ENCODE results near the gene ZBTB18.

The ZBTB18 gene

GRCh38 chr1:244062156-244062725, 11.2 kb downstream of the ZBTB18 start:
- no peak for DNase-seq (ENCODE audit: low spot score)

GRCh38 chr1:244063498-244063897, 12.4 kb downstream of the ZBTB18 start:
- peak; percentile 29 for DNase-seq (ENCODE audit: low spot score)

- no peak for DNase-seq (ENCODE audit: low spot score)
Observed at GRCh38 chr1:244064621-244065020, 13.5 kb downstream of the ZBTB18 start.

GRCh38 chr1:244065063-244065793, 14.1 kb downstream of the ZBTB18 start:
- DNase-seq (ENCODE audit: low spot score): no peak

GRCh38 chr1:244065960-244066388, 14.9 kb downstream of the ZBTB18 start:
- DNase-seq (ENCODE audit: low spot score): no peak

GRCh38 chr1:244066954-244067716, 16.1 kb downstream of the ZBTB18 start:
- DNase-seq (ENCODE audit: low spot score): no peak

GRCh38 chr1:244067893-244068292, 16.8 kb downstream of the ZBTB18 start:
- DNase-seq (ENCODE audit: low spot score): no peak

- no peak for DNase-seq (ENCODE audit: low spot score)
Observed at GRCh38 chr1:244068567-244068966, 17.5 kb downstream of the ZBTB18 start.

GRCh38 chr1:244069326-244069898, 18.3 kb downstream of the ZBTB18 start:
- DNase-seq (ENCODE audit: low spot score): no peak

- DNase-seq (ENCODE audit: low spot score): no peak
Observed at GRCh38 chr1:244074559-244075171, 23.6 kb downstream of the ZBTB18 start.

GRCh38 chr1:244075247-244075722, 24.2 kb downstream of the ZBTB18 start:
- DNase-seq (ENCODE audit: low spot score): no peak

- DNase-seq (ENCODE audit: low spot score): no peak
Observed at GRCh38 chr1:244076740-244077139, 25.7 kb downstream of the ZBTB18 start.

GRCh38 chr1:244077473-244078220, 26.6 kb downstream of the ZBTB18 start:
- peak; percentile 24 for DNase-seq (ENCODE audit: low spot score)

GRCh38 chr1:244080343-244080929, 29.4 kb downstream of the ZBTB18 start:
- no peak for DNase-seq (ENCODE audit: low spot score)

- DNase-seq (ENCODE audit: low spot score): no peak
Observed at GRCh38 chr1:244082969-244083368, 31.9 kb downstream of the ZBTB18 start.

- DNase-seq (ENCODE audit: low spot score): no peak
Observed at GRCh38 chr1:244083383-244083943, 32.4 kb downstream of the ZBTB18 start.

GRCh38 chr1:244084763-244085162, 33.7 kb downstream of the ZBTB18 start:
- no peak for DNase-seq (ENCODE audit: low spot score)

- DNase-seq (ENCODE audit: low spot score): no peak
Observed at GRCh38 chr1:244085891-244086290, 34.8 kb downstream of the ZBTB18 start.

GRCh38 chr1:244087021-244087560, 36.0 kb downstream of the ZBTB18 start:
- DNase-seq (ENCODE audit: low spot score): no peak

- no peak for DNase-seq (ENCODE audit: low spot score)
Observed at GRCh38 chr1:244087611-244088010, 36.5 kb downstream of the ZBTB18 start.

All from globus pallidus (tissue), 1 donor.